Dermis microvascular lymphatic vessel endothelial cell (primary cell): Measurements from ENCODE around the gene PIAS4. TPM values are rescaled to one million over a fixed set of nuclear protein-coding genes. Genes with fewer than 3 reads are reported as not detected.
"Not testable (repeated sequence)": the region's sequence is repeated elsewhere in the genome, so short reads cannot be mapped to it uniquely, and the experiment has no call there.

ENCODE experiments used
- DNase-seq, 2 donors: peaks; one replicate each; pipeline versions ENCODE4 v3.0.0 to v3.0.0-alpha.2; 2010; ENCODE audit warnings: low read depth in 2 of 2
- total RNA-seq: library from RNA; depleted of rRNA; stranded (reverse); fragments of >200 nt; gene quantifications from 2 replicates; pipeline ENCODE4 v1.2.1, GENCODE V29; 2014

Gene PIAS4
- total RNA-seq = 24.1 and 32.9 TPM in 2 replicates

GRCh38 chr19:4007021-4007835, at the start of gene PIAS4:
TSS of gene PIAS4 (plus strand) at chr19:4007736. CDS start at chr19:4007761, 25 bp downstream.
- peak; percentile 78 to 95 for DNase-seq

- DNase-seq = no peak
Observed at GRCh38 chr19:3958836-3959765, 48.4 kb upstream of the PIAS4 start.

- DNase-seq = no peak
Observed at GRCh38 chr19:3959766-3960131, 47.8 kb upstream of the PIAS4 start.

- DNase-seq = no peak
Observed at GRCh38 chr19:3961007-3961406, 46.5 kb upstream of the PIAS4 start.

- DNase-seq = no peak
Observed at GRCh38 chr19:3963458-3964255, 43.9 kb upstream of the PIAS4 start.

GRCh38 chr19:3964256-3965194, 43.0 kb upstream of the PIAS4 start:
- no peak for DNase-seq

GRCh38 chr19:3966051-3967017, 41.2 kb upstream of the PIAS4 start:
- no peak for DNase-seq

GRCh38 chr19:3967983-3968382, 39.6 kb upstream of the PIAS4 start:
- DNase-seq = not testable (repeated sequence)

GRCh38 chr19:3968556-3969434, 38.7 kb upstream of the PIAS4 start:
- peak; percentile 98 to 100 for DNase-seq

- DNase-seq = peak; percentile 65 to 93
Observed at GRCh38 chr19:3969435-3970312, 37.9 kb upstream of the PIAS4 start.

GRCh38 chr19:3970313-3970807, 37.2 kb upstream of the PIAS4 start:
- no peak for DNase-seq

GRCh38 chr19:3970808-3971598, 36.5 kb upstream of the PIAS4 start, which contains the start of gene DAPK3:
TSS of gene DAPK3 (minus strand) at chr19:3971099. CDS start at chr19:3969735, 1,364 bp downstream.
- DNase-seq = peak; percentile 96 to 98

GRCh38 chr19:3975144-3975543, 32.4 kb upstream of the PIAS4 start:
- no peak for DNase-seq

GRCh38 chr19:3975637-3976087, 31.9 kb upstream of the PIAS4 start:
- peak in 1 of 2 donors; percentile 3 for DNase-seq

GRCh38 chr19:3976495-3977241, 30.9 kb upstream of the PIAS4 start:
- DNase-seq = peak in 1 of 2 donors; percentile 1
